Neural progenitor cell (in vitro differentiated cells): ENCODE measurements around the gene DHX29. TPM values are rescaled to one million over a fixed set of nuclear protein-coding genes. Genes with fewer than 3 reads are reported as not detected.
A peak's percentile ranks its signal among the peaks of the same experiment; 100 is the strongest.

Experiments used
- DNase-seq: peaks from one replicate; pipeline ENCODE4 v3.0.0-alpha.2; 2016; ENCODE audit warnings: low spot score
- H2AFZ ChIP-seq: fragments of 200-600 bp; sonication (generic); replicated peaks from 2 replicates; pipeline ENCODE4 v1.6.1; 2016; ENCODE audit warnings: antibody characterized with exemption
- H3F3A ChIP-seq: fragments of 200-600 bp; sonication (generic); 2 replicates; pipeline ENCODE4 v1.6.1; 2016; ENCODE audit warnings: antibody characterized with exemption, low read depth
- H3K27ac ChIP-seq: fragments of 200-600 bp; sonication (generic); 2 replicates; pipeline ENCODE4 v1.5.1; 2016; ENCODE audit warnings: mild to moderate bottlenecking
- H3K27me3 ChIP-seq: fragments of 200-600 bp; sonication (generic); 2 replicates; pipeline ENCODE4 v1.6.1; 2016; ENCODE audit warnings: mild to moderate bottlenecking, moderate library complexity
- H3K36me3 ChIP-seq: fragments of 200-600 bp; sonication (generic); 2 replicates; pipeline ENCODE4 v1.5.1; 2016
- H3K4me1 ChIP-seq: fragments of 200-600 bp; sonication (generic); 2 replicates; pipeline ENCODE4 v1.6.1; 2016; ENCODE audit warnings: mixed run types
- H3K4me2 ChIP-seq: fragments of 200-600 bp; sonication (generic); 2 replicates; pipeline ENCODE4 v1.6.1; 2016
- H3K4me3 ChIP-seq: fragments of 200-600 bp; sonication (generic); 2 replicates; pipeline ENCODE4 v1.5.1; 2016
- H3K79me2 ChIP-seq: fragments of 200-600 bp; sonication (generic); 2 replicates; pipeline ENCODE4 v1.6.1; 2016; ENCODE audit warnings: low read depth
- H3K9ac ChIP-seq: fragments of 200-600 bp; sonication (generic); 2 replicates; pipeline ENCODE4 v1.6.1; 2016
- H3K9me3 ChIP-seq: fragments of 200-600 bp; sonication (generic); 2 replicates; pipeline ENCODE4 v1.5.1; 2016; ENCODE audit warnings: low read depth
- H4K20me1 ChIP-seq: fragments of 200-600 bp; sonication (generic); 2 replicates; pipeline ENCODE4 v1.6.1; 2016; ENCODE audit warnings: low read depth
- H3K27ac Mint-ChIP-seq: 3 replicates; pipeline ENCODE4 v1.8.0; 2021; ENCODE audit warnings: mixed read lengths
- H3K27me3 Mint-ChIP-seq: 2 replicates; pipeline ENCODE4 v1.8.0; 2022; ENCODE audit warnings: low read depth, mild to moderate bottlenecking, inconsistent platforms, moderate library complexity, mixed read lengths; ENCODE audit not compliant: insufficient read depth
- H3K36me3 Mint-ChIP-seq: 3 replicates; pipeline ENCODE4 v1.8.0; 2021; ENCODE audit warnings: mixed read lengths
- H3K4me1 Mint-ChIP-seq: 3 replicates; pipeline ENCODE4 v1.8.0; 2021; ENCODE audit warnings: mixed read lengths
- H3K4me3 Mint-ChIP-seq: 3 replicates; pipeline ENCODE4 v1.8.0; 2021; ENCODE audit warnings: mild to moderate bottlenecking, moderate library complexity, mixed read lengths
- H3K9me3 Mint-ChIP-seq: 3 replicates; pipeline ENCODE4 v1.8.0; 2020; ENCODE audit warnings: mixed read lengths
- CTCF ChIP-seq: fragments of 200-600 bp; sonication (generic); IDR thresholded peaks from 2 replicates; pipeline ENCODE4 v1.5.1; 2017; ENCODE audit warnings: antibody characterized with exemption, mild to moderate bottlenecking
- EZH2 ChIP-seq: fragments of 200-600 bp; sonication (generic); IDR thresholded peaks from 2 replicates; pipeline ENCODE4 v1.6.1; 2017; ENCODE audit warnings: antibody characterized with exemption, mild to moderate bottlenecking, moderate library complexity
- EZH2phosphoT487 ChIP-seq: fragments of 200-600 bp; sonication (generic); IDR thresholded peaks from 2 replicates; pipeline ENCODE4 v1.6.1; 2017; ENCODE audit warnings: antibody characterized with exemption
- total RNA-seq: library from RNA; depleted of rRNA; stranded (reverse); fragments of >200 nt; gene quantifications from 2 replicates; pipeline ENCODE4 v1.2.3, GENCODE V29; 2015; ENCODE audit warnings: low replicate concordance

Gene DHX29
- total RNA-seq, 1 donor from 2014 or later: 44.0 TPM

DNA sequence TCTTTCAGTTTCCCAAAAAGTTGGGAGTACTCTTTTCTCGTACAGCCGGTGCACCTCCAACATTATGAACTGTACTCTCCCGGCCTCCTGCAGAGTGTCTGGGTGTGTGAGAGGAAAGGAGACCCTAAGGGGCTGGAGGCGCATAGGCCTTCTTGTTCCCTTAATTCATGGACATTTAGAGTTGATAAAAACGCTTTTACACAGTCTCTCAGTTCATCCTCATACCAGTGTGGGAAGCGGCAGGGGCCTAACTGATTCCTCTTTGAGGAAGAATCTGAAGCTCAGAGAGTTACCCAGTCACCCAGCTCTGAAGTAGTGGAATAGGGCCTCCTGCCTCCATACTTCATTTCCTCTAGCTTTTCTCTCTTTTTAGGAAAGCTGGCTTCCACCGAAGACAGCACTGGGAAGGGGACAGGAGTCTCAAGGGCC, 83.7 kb downstream of the DHX29 start:
- no peaks in the 10 kb centered on the region for H3K36me3 Mint-ChIP-seq
- no peaks in the 10 kb centered on the region for H3K79me2 ChIP-seq
- peaks cover 7% of the 10 kb centered on the region for H3K4me1 ChIP-seq
- H3K4me2 ChIP-seq: peak overlapping the region; percentile 66
- peaks cover 86% of the 10 kb centered on the region for H3K27me3 Mint-ChIP-seq
- H3K27ac ChIP-seq: no peak overlapping the region
- H3K9ac ChIP-seq: no peak overlapping the region
- H3K36me3 ChIP-seq: no peaks in the 10 kb centered on the region
- H2AFZ ChIP-seq: no peak overlapping the region
- H3K9me3 Mint-ChIP-seq: peaks cover 8% of the 10 kb centered on the region
- H3K4me3 ChIP-seq: peak overlapping the region; percentile 34
- H3K27ac Mint-ChIP-seq: no peak overlapping the region
- H3K4me1 Mint-ChIP-seq: peaks cover 27% of the 10 kb centered on the region
- DNase-seq: no peak
- peaks cover 72% of the 10 kb centered on the region for H4K20me1 ChIP-seq
- TF ChIP-seq CTCF: no peak
- TF ChIP-seq EZH2: no peak
- no peak for TF ChIP-seq EZH2phosphoT487
- peaks cover 15% of the 10 kb centered on the region for H3F3A ChIP-seq
- H3K27me3 ChIP-seq: peaks cover 100% of the 10 kb centered on the region
- H3K9me3 ChIP-seq: no peaks in the 10 kb centered on the region
- H3K4me3 Mint-ChIP-seq: peak overlapping the region; percentile 41

- H3K27me3 Mint-ChIP-seq: peaks cover 84% of the 10 kb centered on the region
- no peaks in the 10 kb centered on the region for H3K36me3 Mint-ChIP-seq
These were observed 84.3 kb downstream of the DHX29 start for GRCh38 chr5:55222985-55223811.

DNA sequence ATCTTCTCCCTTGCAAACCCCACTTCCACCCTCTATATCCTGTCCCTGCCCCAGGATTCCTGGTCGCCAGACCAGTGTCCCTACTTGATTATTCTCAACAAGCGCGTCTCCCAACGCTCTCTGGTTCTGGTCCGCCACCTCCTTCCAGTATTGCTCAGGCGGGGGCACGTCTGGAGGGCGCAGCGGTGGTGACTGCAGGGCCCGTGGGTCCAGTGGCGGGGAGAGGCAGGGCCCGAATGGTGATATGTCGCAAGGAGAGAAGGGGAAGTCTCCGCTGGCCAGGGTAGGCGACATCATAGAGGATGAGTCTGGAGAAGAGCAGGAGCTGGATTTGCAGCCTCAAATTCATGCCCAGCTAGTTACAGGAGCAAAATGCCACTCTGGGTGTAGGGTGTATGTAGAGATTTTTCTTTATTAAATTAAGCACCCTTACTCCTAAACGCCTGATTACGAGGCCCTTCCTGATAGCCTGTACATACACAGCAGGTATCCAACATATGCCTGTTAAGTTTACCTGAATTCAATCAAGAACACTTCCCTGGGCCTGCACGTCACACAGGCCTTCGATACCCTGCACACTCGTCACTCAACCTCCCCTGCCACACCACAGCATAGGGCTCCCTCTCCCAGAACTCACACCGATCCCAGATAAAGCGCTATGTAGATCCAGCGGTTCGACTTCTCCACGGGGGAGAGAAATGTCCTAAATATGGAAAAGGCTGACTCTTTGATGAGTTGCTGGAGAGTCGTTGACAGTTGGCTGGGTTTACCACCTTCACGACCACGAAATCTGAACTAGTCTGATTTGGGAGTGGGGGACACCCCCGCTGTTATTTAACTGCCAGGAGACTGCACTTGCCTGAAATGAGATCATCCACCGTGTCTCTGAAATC, 85.2 kb downstream of the DHX29 start:
- TF ChIP-seq EZH2phosphoT487 (peak; percentile 44), CTCF (no peak), EZH2 (peak; percentile 71)
- H3F3A ChIP-seq: peaks cover 7% of the 10 kb centered on the region
- H3K4me2 ChIP-seq: no peak overlapping the region
- H3K27ac Mint-ChIP-seq: no peak overlapping the region
- peak overlapping the region; percentile 75 for H3K4me3 Mint-ChIP-seq
- peaks cover 58% of the 10 kb centered on the region for H4K20me1 ChIP-seq
- peaks cover 76% of the 10 kb centered on the region for H3K27me3 Mint-ChIP-seq
- H3K4me3 ChIP-seq: no peak overlapping the region
- peaks cover 99% of the 10 kb centered on the region for H3K27me3 ChIP-seq
- H3K9me3 Mint-ChIP-seq: peaks cover 8% of the 10 kb centered on the region
- no peak overlapping the region for H3K9ac ChIP-seq
- H3K36me3 ChIP-seq: no peaks in the 10 kb centered on the region
- H2AFZ ChIP-seq: no peak overlapping the region
- no peak overlapping the region for H3K27ac ChIP-seq
- peaks cover 19% of the 10 kb centered on the region for H3K4me1 Mint-ChIP-seq
- H3K9me3 ChIP-seq: no peaks in the 10 kb centered on the region
- peaks cover under 1% of the 10 kb centered on the region for H3K4me1 ChIP-seq
- no peaks in the 10 kb centered on the region for H3K79me2 ChIP-seq
- DNase-seq: peak; percentile 23
- no peaks in the 10 kb centered on the region for H3K36me3 Mint-ChIP-seq

More at GRCh38 chr5:55222985-55223811, 84.3 kb downstream of the DHX29 start:
- no peak overlapping the region for H3K27ac ChIP-seq
- no peak overlapping the region for H3K9ac ChIP-seq
- H3K4me2 ChIP-seq: peak overlapping the region; percentile 66
- peaks cover 7% of the 10 kb centered on the region for H3K4me1 ChIP-seq
- peak overlapping the region; percentile 34 for H3K4me3 ChIP-seq
- TF ChIP-seq CTCF (no peak), EZH2phosphoT487 (peak; percentile 98), EZH2 (peak; percentile 98)
- H3K9me3 ChIP-seq: no peaks in the 10 kb centered on the region
- H4K20me1 ChIP-seq: peaks cover 66% of the 10 kb centered on the region
- peak overlapping the region; percentile 66 for H2AFZ ChIP-seq
- Mint-ChIP-seq H3K27ac (no peak overlapping the region), H3K4me3 (peak overlapping the region; percentile 75), H3K4me1 (peaks cover 27% of the 10 kb centered on the region), H3K9me3 (peaks cover 8% of the 10 kb centered on the region)
- H3K27me3 ChIP-seq: peaks cover 100% of the 10 kb centered on the region
- H3K36me3 ChIP-seq: no peaks in the 10 kb centered on the region
- H3F3A ChIP-seq: peaks cover 15% of the 10 kb centered on the region
- no peaks in the 10 kb centered on the region for H3K79me2 ChIP-seq
- DNase-seq: peak; percentile 82
